ENCODE data around the gene CDX1. TPM values are rescaled to one million over a fixed set of nuclear protein-coding genes. Genes with fewer than 3 reads are reported as not detected.

Gene CDX1
- total RNA-seq, 2 experiments from 2014 or later, result not detected

- intact Hi-C loops (cut with DNase I, micrococcal nuclease), result loop anchor here (2.0 to 5.0 kb wide), 3 partner anchors 85 to 579 kb away; no protein-coding TSS in a partner anchor
- no peak for TF ChIP-seq CTCF (IDR thresholded peaks at IDR 0.05)
- no peak for ATAC-seq (ENCODE audit: poor library complexity)
- ChIA-PET CTCF (no interaction called here), POLR2A (no interaction called here)
- H3K36me3 Mint-ChIP-seq (ENCODE audit: low read depth), result no peaks in the 10 kb centered on the region
- peaks cover 2 to 6% of the 10 kb centered on the region in 2 experiments for H3K27me3 ChIP-seq (ENCODE audit: control insufficient read depth in 1 of 2, insufficient read depth in 2 of 2, low read length in 2 of 2)
- H3K27ac Mint-ChIP-seq, result no peak overlapping the region
- peaks cover 17% of the 10 kb centered on the region for H3K27me3 Mint-ChIP-seq
- H3K9me3 Mint-ChIP-seq, result no peaks in the 10 kb centered on the region
- no peaks in the 10 kb centered on the region for H3K36me3 ChIP-seq (ENCODE audit: insufficient read depth, low read length)
- H3K27ac ChIP-seq (ENCODE audit: low read depth in 1 of 2, low read length in 2 of 2), result no peak overlapping the region
- peaks cover 4% of the 10 kb centered on the region for H3K4me1 Mint-ChIP-seq (ENCODE audit: low read depth)
- no peaks in the 10 kb centered on the region for H3K9me3 ChIP-seq (ENCODE audit: control insufficient read depth in 1 of 2, insufficient read depth in 1 of 2, low read length in 2 of 2)
- DNase-seq, result no peak
- no peak overlapping the region for H3K4me3 Mint-ChIP-seq
- H3K4me1 ChIP-seq (ENCODE audit: insufficient read depth, low read length), result peaks cover 4% of the 10 kb centered on the region
- no peak overlapping the region for H3K4me3 ChIP-seq (ENCODE audit: low read length)
Observed at GRCh38 chr5:150215979-150216944, 49.7 kb downstream of the CDX1 start.

GRCh38 chr5:150217038-150217437 lies 50.5 kb downstream of the CDX1 start:
- ATAC-seq (ENCODE audit: poor library complexity), result no peak
- H3K4me3 Mint-ChIP-seq, result no peak overlapping the region
- H3K27me3 Mint-ChIP-seq, result peaks cover 17% of the 10 kb centered on the region
- peaks cover 2 to 6% of the 10 kb centered on the region in 2 experiments for H3K27me3 ChIP-seq (ENCODE audit: control insufficient read depth in 1 of 2, insufficient read depth in 2 of 2, low read length in 2 of 2)
- H3K4me3 ChIP-seq (ENCODE audit: low read length), result no peak overlapping the region
- no peak overlapping the region for H3K27ac Mint-ChIP-seq
- POLR2A ChIA-PET, result no interaction called here
- intact Hi-C loops (cut with DNase I, micrococcal nuclease), result loop anchor here (1.0 to 5.0 kb wide), 4 partner anchors 86 to 580 kb away; no protein-coding TSS in a partner anchor
- peaks cover 4% of the 10 kb centered on the region for H3K4me1 Mint-ChIP-seq (ENCODE audit: low read depth)
- TF ChIP-seq CTCF (IDR thresholded peaks at IDR 0.05), result no peak
- H3K36me3 Mint-ChIP-seq (ENCODE audit: low read depth), result no peaks in the 10 kb centered on the region
- CTCF ChIA-PET, result no interaction called here
- no peak overlapping the region for H3K27ac ChIP-seq (ENCODE audit: low read depth in 1 of 2, low read length in 2 of 2)
- peaks cover 4% of the 10 kb centered on the region for H3K4me1 ChIP-seq (ENCODE audit: insufficient read depth, low read length)
- no peak for DNase-seq
- no peaks in the 10 kb centered on the region for H3K9me3 Mint-ChIP-seq
- H3K36me3 ChIP-seq (ENCODE audit: insufficient read depth, low read length), result no peaks in the 10 kb centered on the region
- H3K9me3 ChIP-seq (ENCODE audit: control insufficient read depth in 1 of 2, insufficient read depth in 1 of 2, low read length in 2 of 2), result no peaks in the 10 kb centered on the region

- no peaks in the 10 kb centered on the region for H3K36me3 Mint-ChIP-seq (ENCODE audit: low read depth)
- ATAC-seq (ENCODE audit: poor library complexity) (peak; percentile 93), DNase-seq (peak; percentile 64 to 86 (median 74))
- no peak overlapping the region for H3K4me3 Mint-ChIP-seq
- no peaks in the 10 kb centered on the region for H3K9me3 Mint-ChIP-seq
- intact Hi-C loops (cut with DNase I, micrococcal nuclease), result loop anchor here (1.0 to 5.0 kb wide), 7 partner anchors 57 to 583 kb away; no protein-coding TSS in a partner anchor
- Histone ChIP-seq H3K27me3 (ENCODE audit: control insufficient read depth in 1 of 2, insufficient read depth in 2 of 2, low read length in 2 of 2) (peaks cover 2 to 6% of the 10 kb centered on the region in 2 experiments), H3K27ac (ENCODE audit: low read depth in 1 of 2, low read length in 2 of 2) (no peak overlapping the region), H3K9me3 (ENCODE audit: control insufficient read depth in 1 of 2, insufficient read depth in 1 of 2, low read length in 2 of 2) (no peaks in the 10 kb centered on the region), H3K4me3 (ENCODE audit: low read length) (no peak overlapping the region), H3K36me3 (ENCODE audit: insufficient read depth, low read length) (no peaks in the 10 kb centered on the region), H3K4me1 (ENCODE audit: insufficient read depth, low read length) (peaks cover 4% of the 10 kb centered on the region)
- CTCF ChIA-PET, result interaction anchor here (0.7 to 1.0 kb wide), 2 partner anchors 87 to 218 kb away, joined by 3 read pairs; no protein-coding TSS in a partner anchor
- no peak overlapping the region for H3K27ac Mint-ChIP-seq
- peaks cover 17% of the 10 kb centered on the region for H3K27me3 Mint-ChIP-seq
- peaks cover 4% of the 10 kb centered on the region for H3K4me1 Mint-ChIP-seq (ENCODE audit: low read depth)
- peak; percentile 83 for TF ChIP-seq CTCF (IDR thresholded peaks at IDR 0.05)
- POLR2A ChIA-PET, result no interaction called here
Observed at GRCh38 chr5:150217873-150218692, 51.5 kb downstream of the CDX1 start.
